ENCODE results near the gene PRKCB.

Gene PRKCB

GRCh38 chr16:24130494-24131085, 294.8 kb downstream of the PRKCB start:
- H3K79me2 ChIP-seq (ENCODE audit: control insufficient read depth, low read length) = no peaks in the 10 kb centered on the region
- H3K27ac ChIP-seq (ENCODE audit: low read depth, low read length) = no peak overlapping the region
- no peak overlapping the region for H3K4me2 ChIP-seq (ENCODE audit: low read length)
- no peak overlapping the region for H3K4me3 ChIP-seq (ENCODE audit: low read length)
- H4K20me1 ChIP-seq (ENCODE audit: control insufficient read depth, insufficient read depth, low read depth, low read length) = no peaks in the 10 kb centered on the region
- H3K27me3 ChIP-seq (ENCODE audit: control insufficient read depth, low read length) = no peaks in the 10 kb centered on the region
- H3K9me3 ChIP-seq (ENCODE audit: control insufficient read depth, insufficient read depth, low read length) = no peaks in the 10 kb centered on the region
- no peaks in the 10 kb centered on the region for H3F3A ChIP-seq (ENCODE audit: control insufficient read depth, insufficient read depth)
- TF ChIP-seq EZH2phosphoT487 (IDR thresholded peaks at IDR 0.05; ENCODE audit: borderline replicate concordance, low read length) = no peak
- TF ChIP-seq CTCF (IDR thresholded peaks at IDR 0.05; ENCODE audit: low read depth, low read length, poor library complexity, severe bottlenecking) = no peak
- no peaks in the 10 kb centered on the region for H3K36me3 ChIP-seq (ENCODE audit: control insufficient read depth, low read length)
- H3K4me1 ChIP-seq (ENCODE audit: control insufficient read depth, low read length) = no peaks in the 10 kb centered on the region
- H3K9me2 ChIP-seq (replicated peaks; ENCODE audit: control insufficient read depth, low read length) = no peaks in the 10 kb centered on the region

GRCh38 chr16:24131294-24131693, 295.5 kb downstream of the PRKCB start:
- no peak overlapping the region for H3K4me3 ChIP-seq (ENCODE audit: low read length)
- no peaks in the 10 kb centered on the region for H3K27me3 ChIP-seq (ENCODE audit: control insufficient read depth, low read length)
- no peak overlapping the region for H3K4me2 ChIP-seq (ENCODE audit: low read length)
- TF ChIP-seq CTCF (IDR thresholded peaks at IDR 0.05; ENCODE audit: low read depth, low read length, poor library complexity, severe bottlenecking) (no peak), EZH2phosphoT487 (IDR thresholded peaks at IDR 0.05; ENCODE audit: borderline replicate concordance, low read length) (no peak)
- H3K36me3 ChIP-seq (ENCODE audit: control insufficient read depth, low read length) = no peaks in the 10 kb centered on the region
- no peaks in the 10 kb centered on the region for H3K79me2 ChIP-seq (ENCODE audit: control insufficient read depth, low read length)
- no peaks in the 10 kb centered on the region for H3K9me3 ChIP-seq (ENCODE audit: control insufficient read depth, insufficient read depth, low read length)
- no peaks in the 10 kb centered on the region for H3K4me1 ChIP-seq (ENCODE audit: control insufficient read depth, low read length)
- no peak overlapping the region for H3K27ac ChIP-seq (ENCODE audit: low read depth, low read length)
- H3F3A ChIP-seq (ENCODE audit: control insufficient read depth, insufficient read depth) = no peaks in the 10 kb centered on the region
- H3K9me2 ChIP-seq (replicated peaks; ENCODE audit: control insufficient read depth, low read length) = no peaks in the 10 kb centered on the region
- H4K20me1 ChIP-seq (ENCODE audit: control insufficient read depth, insufficient read depth, low read depth, low read length) = no peaks in the 10 kb centered on the region

- H3K27me3 ChIP-seq (ENCODE audit: control insufficient read depth, low read length) = no peaks in the 10 kb centered on the region
These were observed 296.4 kb downstream of the PRKCB start for GRCh38 chr16:24132048-24132796.

More at GRCh38 chr16:24132048-24132796, 296.4 kb downstream of the PRKCB start:
- Histone ChIP-seq H3K27ac (ENCODE audit: low read depth, low read length) (no peak overlapping the region), H3F3A (ENCODE audit: control insufficient read depth, insufficient read depth) (no peaks in the 10 kb centered on the region), H3K4me3 (ENCODE audit: low read length) (no peak overlapping the region), H3K79me2 (ENCODE audit: control insufficient read depth, low read length) (no peaks in the 10 kb centered on the region), H3K9me2 (replicated peaks; ENCODE audit: control insufficient read depth, low read length) (no peaks in the 10 kb centered on the region), H4K20me1 (ENCODE audit: control insufficient read depth, insufficient read depth, low read depth, low read length) (no peaks in the 10 kb centered on the region), H3K36me3 (ENCODE audit: control insufficient read depth, low read length) (no peaks in the 10 kb centered on the region), H3K4me2 (ENCODE audit: low read length) (no peak overlapping the region), H3K4me1 (ENCODE audit: control insufficient read depth, low read length) (no peaks in the 10 kb centered on the region), H3K9me3 (ENCODE audit: control insufficient read depth, insufficient read depth, low read length) (no peaks in the 10 kb centered on the region)
- no peak for TF ChIP-seq EZH2phosphoT487 (IDR thresholded peaks at IDR 0.05; ENCODE audit: borderline replicate concordance, low read length)
- TF ChIP-seq CTCF (IDR thresholded peaks at IDR 0.05; ENCODE audit: low read depth, low read length, poor library complexity, severe bottlenecking) = no peak
